H1 (cell line): ENCODE results near the gene KCNQ1. TPM values are rescaled to one million over a fixed set of nuclear protein-coding genes. Genes with fewer than 3 reads are reported as not detected.

Experiments used
- CTCF ChIA-PET: fragments of 300-600 bp; sonication (Branson Sonifier 250); formaldehyde crosslinking; loops from one replicate; lab custom pipeline; 2021; ENCODE audit not compliant: partially characterized antibody; lab: Charles Lee
- POLR2A ChIA-PET: fragments of 300-600 bp; sonication (Branson Sonifier 250); formaldehyde crosslinking; loops from one replicate; lab custom pipeline; 2021; ENCODE audit warnings: inconsistent platforms; ENCODE audit not compliant: partially characterized antibody; lab: Charles Lee
- DNase-seq, 2 experiments: peaks; one replicate each; pipeline versions ENCODE4 v3.0.0 to v3.0.0-alpha.2; 2010 to 2022; ENCODE audit warnings: low spot score in 2 of 2, low read depth in 1 of 2, mixed read lengths in 1 of 2
- FAIRE-seq: peaks from 2 replicates; lab custom pipeline; 2011; peaks lifted over from hg19 to GRCh38; lab: Jason Lieb, UNC
- H2AFZ ChIP-seq: 2 replicates; pipeline ENCODE4 v1.8.1; 2012; ENCODE audit warnings: low read length, inconsistent platforms
- H2AK5ac ChIP-seq: 2 replicates; pipeline ENCODE4 v1.6.1; 2013; ENCODE audit warnings: low read depth, low read length
- H2BK120ac ChIP-seq: replicated peaks from 2 replicates; pipeline ENCODE3; 2013; ENCODE audit warnings: low read depth, low read length, inconsistent platforms
- H2BK12ac ChIP-seq: 2 replicates; pipeline ENCODE4 v1.6.1; 2013; ENCODE audit warnings: low read depth, low read length
- H2BK15ac ChIP-seq: 2 replicates; pipeline ENCODE4 v1.6.1; 2013; ENCODE audit warnings: low read length
- H2BK20ac ChIP-seq: 2 replicates; pipeline ENCODE4 v1.6.1; 2013; ENCODE audit warnings: low read length
- H2BK5ac ChIP-seq: 2 replicates; pipeline ENCODE4 v1.6.1; 2013; ENCODE audit warnings: low read depth, low read length
- H3K14ac ChIP-seq: 2 replicates; pipeline ENCODE4 v1.6.1; 2013; ENCODE audit warnings: inconsistent platforms; ENCODE audit not compliant: insufficient read length
- H3K18ac ChIP-seq: 2 replicates; pipeline ENCODE4 v1.6.1; 2013; ENCODE audit warnings: low read length; ENCODE audit errors: extremely low read depth
- H3K23ac ChIP-seq: 2 replicates; pipeline ENCODE4 v1.6.1; 2013; ENCODE audit warnings: inconsistent platforms; ENCODE audit not compliant: insufficient read length
- H3K23me2 ChIP-seq: 2 replicates; pipeline ENCODE4 v1.6.1; 2013; ENCODE audit warnings: low read depth, low read length
- H3K27ac ChIP-seq: 2 replicates; pipeline ENCODE4 v1.6.1; 2011; ENCODE audit warnings: low read depth, low read length, inconsistent platforms
- H3K27me3 ChIP-seq, 4 experiments: replicated peaks in 1 of 4; 1 replicate in 1 of 4; 2 replicates in 3 of 4; pipeline versions ENCODE4 v1.6.1 to v1.8.1; 2011 to 2013; ENCODE audit warnings: low read length in 3 of 4, mild to moderate bottlenecking in 3 of 4, inconsistent platforms in 2 of 4, mixed read lengths in 2 of 4, moderate library complexity in 1 of 4; ENCODE audit not compliant: control insufficient read depth in 3 of 4, insufficient read depth in 3 of 4; ENCODE audit errors: extremely low read depth in 1 of 4
- H3K36me3 ChIP-seq, 4 experiments: 2 replicates each; pipeline versions ENCODE4 v1.6.1 to v1.8.1; 2011 to 2013; ENCODE audit warnings: mild to moderate bottlenecking in 4 of 4, low read length in 3 of 4, moderate library complexity in 2 of 4, control low read depth in 1 of 4, inconsistent platforms in 1 of 4; ENCODE audit not compliant: insufficient read depth in 4 of 4, control insufficient read depth in 2 of 4
- H3K4ac ChIP-seq: replicated peaks from 2 replicates; pipeline ENCODE3; 2013; ENCODE audit warnings: low read length, low read depth, mixed read lengths, inconsistent platforms; ENCODE audit not compliant: insufficient read length
- H3K4me1 ChIP-seq, 4 experiments: replicated peaks in 1 of 4; 1 replicate in 1 of 4; 2 replicates in 3 of 4; pipeline versions ENCODE4 v1.6.1 to v1.8.1; 2011 to 2013; ENCODE audit warnings: low read length in 3 of 4, inconsistent platforms in 2 of 4, mixed read lengths in 1 of 4; ENCODE audit not compliant: insufficient read depth in 4 of 4, control insufficient read depth in 3 of 4
- H3K4me2 ChIP-seq, 2 experiments: 2 replicates each; pipeline versions ENCODE4 v1.6.1 to v1.8.1; 2011 to 2013; ENCODE audit warnings: low read depth in 2 of 2, low read length in 2 of 2, control low read depth in 1 of 2, inconsistent platforms in 1 of 2, mild to moderate bottlenecking in 1 of 2; ENCODE audit not compliant: insufficient read depth in 1 of 2
- H3K4me3 ChIP-seq, 4 experiments: fragments of 200-600, 300-600 bp in 1 of 4; sonication (generic), shearing (Covaris generic), sonication (Bioruptor Twin) in 1 of 4; 2 replicates each; pipeline versions ENCODE4 v1.5.1 to v1.8.1; 2011 to 2016; ENCODE audit warnings: low read length in 4 of 4, low read depth in 3 of 4, control low read depth in 2 of 4, inconsistent platforms in 2 of 4, mild to moderate bottlenecking in 2 of 4, mixed read lengths in 1 of 4, moderate library complexity in 1 of 4; ENCODE audit not compliant: insufficient read depth in 2 of 4; ENCODE audit errors: extremely low read depth in 1 of 4
- H3K56ac ChIP-seq: replicated peaks from 2 replicates; pipeline ENCODE3; 2013; ENCODE audit warnings: low read depth, mild to moderate bottlenecking, mixed read lengths, low read length, inconsistent platforms; ENCODE audit not compliant: insufficient read length
- H3K79me1 ChIP-seq: 2 replicates; pipeline ENCODE4 v1.6.1; 2013; ENCODE audit warnings: low read depth, low read length, control low read depth
- H3K79me2 ChIP-seq, 2 experiments: 2 replicates each; pipeline versions ENCODE4 v1.6.1 to v1.8.1; 2012 to 2013; ENCODE audit warnings: low read length in 2 of 2, mild to moderate bottlenecking in 2 of 2, inconsistent platforms in 1 of 2; ENCODE audit not compliant: insufficient read depth in 2 of 2, control insufficient read depth in 1 of 2
- H3K9ac ChIP-seq, 4 experiments: replicated peaks in 1 of 4; 1 replicate in 1 of 4; 2 replicates in 3 of 4; pipeline versions ENCODE4 v1.6.1 to v1.8.1; 2011 to 2013; ENCODE audit warnings: low read depth in 3 of 4, low read length in 3 of 4, control low read depth in 2 of 4, mild to moderate bottlenecking in 2 of 4, moderate library complexity in 2 of 4, inconsistent platforms in 1 of 4; ENCODE audit errors: extremely low read depth in 1 of 4
- H3K9me3 ChIP-seq, 2 experiments: 2 replicates each; pipeline versions ENCODE4 v1.6.1 to v1.8.1; 2012 to 2013; ENCODE audit warnings: mild to moderate bottlenecking in 2 of 2, moderate library complexity in 2 of 2, control low read depth in 1 of 2, inconsistent platforms in 1 of 2, low read depth in 1 of 2, low read length in 1 of 2, mixed read lengths in 1 of 2; ENCODE audit not compliant: insufficient read depth in 2 of 2
- H4K20me1 ChIP-seq, 2 experiments: replicated peaks in 1 of 2; 2 replicates each; pipeline versions ENCODE3 to v1.8.1; 2011 to 2013; ENCODE audit warnings: inconsistent platforms in 2 of 2, low read length in 2 of 2, mild to moderate bottlenecking in 1 of 2; ENCODE audit not compliant: insufficient read depth in 2 of 2, control insufficient read depth in 1 of 2
- H4K5ac ChIP-seq: 2 replicates; pipeline ENCODE4 v1.6.1; 2013; ENCODE audit warnings: low read length, low read depth, mixed read lengths, inconsistent platforms; ENCODE audit not compliant: insufficient read length
- H4K8ac ChIP-seq: 2 replicates; pipeline ENCODE4 v1.8.0; 2013; ENCODE audit warnings: mild to moderate bottlenecking, moderate library complexity, low read length, inconsistent platforms; ENCODE audit not compliant: insufficient read depth; ENCODE audit errors: extremely low read depth
- H4K91ac ChIP-seq: replicated peaks from 2 replicates; pipeline ENCODE3; 2013; ENCODE audit warnings: low read length, mixed read lengths, inconsistent platforms; ENCODE audit not compliant: insufficient read length
- polyA plus RNA-seq, 7 experiments: library from polyadenylated mRNA; depleted of rRNA in 3 of 7; stranded (reverse) in 5 of 7; unstranded in 2 of 7; fragments of >200 nt in 5 of 7; fragments of 200-250 nt in 2 of 7; gene quantifications; 1 replicate in 5 of 7; 2 replicates in 1 of 7; 4 replicates in 1 of 7; pipeline versions ENCODE4 v1.2.1 to v1.2.3, GENCODE V29; 2011 to 2013; ENCODE audit warnings: missing spikeins in 2 of 7, mixed read lengths in 2 of 7
- total RNA-seq: library from RNA; stranded (reverse); fragmentation: NEBNext Ultra II Directional; extraction: Animal tissue kit (Norgen Biotek cat#: 25700); gene quantifications from 2 replicates; pipeline ENCODE4 v1.2.1, GENCODE V29; 2021

Gene KCNQ1
- total and polyA plus RNA-seq, 2 of the 8 experiments (the other 6 are each of a cell fraction or from before 2014, with no cell fraction given), result 1.9 to 2.0 TPM

DNA sequence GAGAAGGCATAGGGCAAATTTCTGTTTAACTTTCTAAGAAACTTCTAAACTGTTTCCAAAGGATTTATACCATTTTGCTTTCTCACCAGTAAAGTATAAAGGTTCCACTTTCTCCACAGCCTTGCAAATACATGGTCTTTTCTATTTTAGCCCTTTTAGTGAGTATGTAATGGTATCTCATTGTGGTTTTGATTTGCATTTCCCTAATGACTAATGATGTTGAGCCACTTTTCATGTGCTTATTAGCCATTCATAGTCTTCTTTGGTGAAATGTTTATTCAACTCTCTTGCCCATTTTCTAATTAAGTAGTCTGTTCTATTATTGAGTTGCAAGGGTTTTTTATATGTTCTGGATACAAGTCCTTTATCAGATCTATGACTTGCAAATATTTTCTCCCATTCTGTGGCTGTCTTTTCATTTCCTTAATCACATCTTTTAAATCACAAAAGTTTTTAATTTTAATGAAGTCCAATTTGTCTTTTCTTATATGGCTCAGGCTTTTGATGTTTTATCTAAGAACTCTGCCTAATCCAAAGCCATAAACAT lies 338.8 kb downstream of the KCNQ1 start:
- no peak overlapping the region for H3K9ac ChIP-seq
- no peak for FAIRE-seq
- H3K14ac ChIP-seq, result no peak overlapping the region
- H3K79me2 ChIP-seq, result no peaks in the 10 kb centered on the region
- no peak overlapping the region for H3K18ac ChIP-seq
- no peak overlapping the region for H3K4me3 ChIP-seq
- H2BK5ac ChIP-seq, result no peak overlapping the region
- POLR2A ChIA-PET, result no interaction called here
- peaks cover 0 to 5% of the 10 kb centered on the region in 2 experiments; a peak in 1 of 4 replicates for H3K9me3 ChIP-seq
- no peak overlapping the region for H2BK20ac ChIP-seq
- H3K27ac ChIP-seq, result no peak overlapping the region
- no peak overlapping the region for H2AFZ ChIP-seq
- H3K23me2 ChIP-seq, result no peaks in the 10 kb centered on the region
- H3K4ac ChIP-seq, result no peak overlapping the region
- DNase-seq, result no peak
- H4K5ac ChIP-seq, result no peak overlapping the region
- H4K91ac ChIP-seq, result no peak overlapping the region
- H2BK120ac ChIP-seq, result no peak overlapping the region
- H3K27me3 ChIP-seq, result peaks cover 0 to 8% (median 4%) of the 10 kb centered on the region in 4 experiments; a peak in 4 of 7 replicates
- no peak overlapping the region for H2BK12ac ChIP-seq
- H2BK15ac ChIP-seq, result no peak overlapping the region
- H4K20me1 ChIP-seq, result no peaks in the 10 kb centered on the region
- H3K79me1 ChIP-seq, result no peaks in the 10 kb centered on the region
- peaks cover 0 to 14% (median under 1%) of the 10 kb centered on the region in 4 experiments; a peak in 4 of 7 replicates for H3K4me1 ChIP-seq
- no peak overlapping the region for H3K56ac ChIP-seq
- no peak overlapping the region for H3K23ac ChIP-seq
- CTCF ChIA-PET, result interaction anchor here (0.9 kb wide), 1 partner anchor 104 kb away, joined by 3 read pairs; no protein-coding TSS in a partner anchor
- H2AK5ac ChIP-seq, result no peak overlapping the region
- no peak overlapping the region for H4K8ac ChIP-seq
- H3K36me3 ChIP-seq, result no peaks in the 10 kb centered on the region
- H3K4me2 ChIP-seq, result no peak overlapping the region
